B cell (primary cell): ENCODE results near the gene LRRC49. TPM values are rescaled to one million over a fixed set of nuclear protein-coding genes. Genes with fewer than 3 reads are reported as not detected.

Source experiments
- ATAC-seq: fragments of 200-7000 bp; cut with Tn5 transposase; one replicate; pipeline ENCODE4 v1.10.0; 2021; ENCODE audit warnings: low read depth, mild to moderate bottlenecking, moderate number of reproducible peaks, moderate library complexity
- CTCF ChIA-PET: fragments of 350-600 bp; sonication (Branson Sonifier 250); formaldehyde crosslinking; loops from one replicate; lab custom pipeline; 2021; ENCODE audit warnings: antibody characterized with exemption, inconsistent platforms; lab: Charles Lee
- POLR2A ChIA-PET: fragments of 350-600 bp; sonication (Branson Sonifier 250); formaldehyde crosslinking; loops from one replicate; lab custom pipeline; 2021; ENCODE audit warnings: antibody characterized with exemption; lab: Charles Lee
- DNase-seq: peaks from one replicate; pipeline ENCODE4 v3.0.0; 2013
- H2AFZ ChIP-seq: 2 replicates; pipeline ENCODE4 v1.6.1; 2012; ENCODE audit warnings: mild to moderate bottlenecking, low read depth, low read length; ENCODE audit not compliant: insufficient read depth, poor library complexity, severe bottlenecking
- H3K27ac ChIP-seq, 2 donors: 1 replicate in 1 of 2; 2 replicates in 1 of 2; pipeline ENCODE4 v1.5.1; 2012 to 2013; ENCODE audit warnings: low read length in 2 of 2, mild to moderate bottlenecking in 2 of 2, moderate library complexity in 1 of 2
- H3K27me3 ChIP-seq, 4 experiments: fragments of 200-600 bp in 1 of 4; sonication (generic) in 1 of 4; replicated peaks in 1 of 4; 1 replicate in 2 of 4; 2 replicates in 2 of 4; pipeline versions ENCODE4 v1.6.1 to v1.7.0; 2013 to 2016; ENCODE audit warnings: low read length in 3 of 4, mild to moderate bottlenecking in 2 of 4, mixed read lengths in 1 of 4, moderate library complexity in 1 of 4; ENCODE audit not compliant: insufficient read depth in 4 of 4, control insufficient read depth in 3 of 4; ENCODE audit errors: control extremely low read depth in 1 of 4
- H3K36me3 ChIP-seq, 2 experiments: replicated peaks in 1 of 2; 1 replicate in 1 of 2; 2 replicates in 1 of 2; pipeline versions ENCODE4 v1.6.1 to v1.7.1; 2013; ENCODE audit warnings: low read length in 1 of 2; ENCODE audit not compliant: insufficient read depth in 2 of 2, control insufficient read depth in 1 of 2; ENCODE audit errors: control extremely low read depth in 1 of 2, extremely low read depth in 1 of 2
- H3K4me1 ChIP-seq, 2 donors: fragments of 200-600 bp in 1 of 2; sonication (generic) in 1 of 2; 1 replicate in 1 of 2; 2 replicates in 1 of 2; pipeline versions ENCODE4 v1.5.1 to v1.6.1; 2013 to 2017; ENCODE audit warnings: low read length in 2 of 2; ENCODE audit not compliant: control insufficient read depth in 2 of 2, insufficient read depth in 2 of 2
- H3K4me2 ChIP-seq: replicated peaks from 2 replicates; pipeline ENCODE3; 2012; ENCODE audit warnings: mild to moderate bottlenecking, low read depth, low read length; ENCODE audit not compliant: poor library complexity, severe bottlenecking
- H3K4me3 ChIP-seq, 5 experiments: fragments of 200-600 bp in 1 of 5; sonication (generic) in 1 of 5; 1 replicate in 3 of 5; 2 replicates in 2 of 5; pipeline versions ENCODE4 v1.5.1 to v1.7.0; 2011 to 2016; ENCODE audit warnings: low read length in 4 of 5, mild to moderate bottlenecking in 4 of 5, low read depth in 2 of 5, control low read depth in 1 of 5, moderate library complexity in 1 of 5; ENCODE audit not compliant: insufficient read depth in 1 of 5; ENCODE audit errors: control extremely low read depth in 1 of 5, extremely low read depth in 1 of 5
- H3K79me2 ChIP-seq: fragments of 200-600 bp; sonication (generic); one replicate; pipeline ENCODE4 v1.6.0; 2016; ENCODE audit warnings: low read length; ENCODE audit not compliant: control insufficient read depth, insufficient read depth
- H3K9ac ChIP-seq: fragments of 200-600 bp; sonication (generic); 2 replicates; pipeline ENCODE4 v1.6.1; 2017; ENCODE audit warnings: mild to moderate bottlenecking, low read length, moderate library complexity
- H3K9me3 ChIP-seq, 3 donors: one replicate each; pipeline versions ENCODE4 v1.6.1 to v1.7.1; 2013; ENCODE audit warnings: low read length in 2 of 3; ENCODE audit not compliant: control insufficient read depth in 2 of 3, insufficient read depth in 1 of 3; ENCODE audit errors: control extremely low read depth in 1 of 3
- H4K20me1 ChIP-seq: 2 replicates; pipeline ENCODE4 v1.6.0; 2012; ENCODE audit warnings: mild to moderate bottlenecking, low read length; ENCODE audit not compliant: insufficient read depth, control insufficient read depth, poor library complexity, severe bottlenecking
- H3K27ac Mint-ChIP-seq: one replicate; pipeline ENCODE4 v1.8.0; 2021; ENCODE audit warnings: mixed read lengths
- H3K27me3 Mint-ChIP-seq: one replicate; pipeline ENCODE4 v1.8.0; 2021; ENCODE audit warnings: mixed read lengths
- H3K4me1 Mint-ChIP-seq: one replicate; pipeline ENCODE4 v1.8.0; 2021; ENCODE audit warnings: mixed read lengths
- H3K4me3 Mint-ChIP-seq: one replicate; pipeline ENCODE4 v1.8.0; 2021; ENCODE audit warnings: mixed read lengths
- H3K9me3 Mint-ChIP-seq: one replicate; pipeline ENCODE4 v1.8.0; 2022; ENCODE audit warnings: mixed read lengths; ENCODE audit not compliant: insufficient read depth
- EZH2 ChIP-seq: IDR thresholded peaks from 2 replicates; pipeline ENCODE4 v1.6.1; 2012; ENCODE audit warnings: borderline replicate concordance, low read depth, mild to moderate bottlenecking, moderate library complexity, low read length; ENCODE audit not compliant: insufficient read depth, poor library complexity, severe bottlenecking
- whole genome bisulfite sequencing: methylation state at CpG from one replicate; pipeline ENCODE4 v1.1.5; 2013; ENCODE audit warnings: missing lambda C conversion rate; ENCODE audit not compliant: insufficient coverage; 5-methylcytosine and 5-hydroxymethylcytosine counted together
- intact Hi-C: fragments of 100-400 bp; cut with micrococcal nuclease; formaldehyde crosslinking; loops from one replicate; pipeline ENCODE4 v1.10.0; 2022
- polyA plus RNA-seq: library from polyadenylated mRNA; depleted of rRNA; stranded (reverse); fragments of >200 nt; gene quantifications from 2 replicates; pipeline ENCODE4 v1.2.3, GENCODE V29; 2012
- total RNA-seq, 2 donors: library from RNA; stranded (reverse); fragments of 120-200 nt in 1 of 2; gene quantifications; 1 replicate in 1 of 2; 2 replicates in 1 of 2; pipeline versions ENCODE4 v1.2.3 to v1.2.4, GENCODE V29; 2013 to 2022
- TF ChIP-seq, protein P1 (sequence below): fragments of 200-600 bp; IDR thresholded peaks from one replicate; pipeline ENCODE4 v1.8.0; 2022; ENCODE audit warnings: antibody characterized with exemption, mild to moderate bottlenecking

Gene LRRC49
- total and polyA plus RNA-seq, 2 donors (not counting 1 experiment from before 2014, with no cell fraction given): 0.22 to 1.4 TPM

DNA sequence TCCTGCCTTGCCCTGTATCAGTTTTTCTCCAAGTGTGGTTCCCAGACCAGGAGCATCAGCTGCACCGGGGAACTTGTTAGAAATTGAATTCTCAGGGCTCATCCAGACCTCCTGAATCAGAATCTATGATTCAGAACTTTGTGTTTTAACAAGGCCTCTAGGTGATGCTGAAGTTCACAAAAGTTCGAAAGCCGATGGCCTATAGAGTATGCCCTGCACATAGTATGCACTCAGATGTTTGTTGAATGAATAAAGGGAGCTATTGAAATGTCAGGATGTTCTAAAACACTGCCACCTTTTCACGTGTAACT, 38.0 kb upstream of the LRRC49 start:
- Mint-ChIP-seq H3K27me3 (peaks cover 56% of the 10 kb centered on the region), H3K4me3 (peak overlapping the region; percentile 82), H3K27ac (no peak overlapping the region), H3K4me1 (peaks cover 11% of the 10 kb centered on the region), H3K9me3 (no peaks in the 10 kb centered on the region)
- Histone ChIP-seq H3K27ac (no peak overlapping the region), H3K79me2 (no peaks in the 10 kb centered on the region), H3K4me1 (peaks cover 0 to 9% of the 10 kb centered on the region in 2 donors), H3K36me3 (no peaks in the 10 kb centered on the region), H4K20me1 (no peaks in the 10 kb centered on the region), H3K4me2 (peak overlapping the region; percentile 73), H3K9ac (no peak overlapping the region), H3K27me3 (peaks cover 0 to 24% (median 18%) of the 10 kb centered on the region in 4 experiments), H3K4me3 (no peak overlapping the region), H2AFZ (no peak overlapping the region), H3K9me3 (peaks cover 0 to 2% (median 0%) of the 10 kb centered on the region in 3 donors)
- POLR2A ChIA-PET: no interaction called here
- no peak for TF ChIP-seq EZH2
- TF ChIP-seq, protein P1, sequence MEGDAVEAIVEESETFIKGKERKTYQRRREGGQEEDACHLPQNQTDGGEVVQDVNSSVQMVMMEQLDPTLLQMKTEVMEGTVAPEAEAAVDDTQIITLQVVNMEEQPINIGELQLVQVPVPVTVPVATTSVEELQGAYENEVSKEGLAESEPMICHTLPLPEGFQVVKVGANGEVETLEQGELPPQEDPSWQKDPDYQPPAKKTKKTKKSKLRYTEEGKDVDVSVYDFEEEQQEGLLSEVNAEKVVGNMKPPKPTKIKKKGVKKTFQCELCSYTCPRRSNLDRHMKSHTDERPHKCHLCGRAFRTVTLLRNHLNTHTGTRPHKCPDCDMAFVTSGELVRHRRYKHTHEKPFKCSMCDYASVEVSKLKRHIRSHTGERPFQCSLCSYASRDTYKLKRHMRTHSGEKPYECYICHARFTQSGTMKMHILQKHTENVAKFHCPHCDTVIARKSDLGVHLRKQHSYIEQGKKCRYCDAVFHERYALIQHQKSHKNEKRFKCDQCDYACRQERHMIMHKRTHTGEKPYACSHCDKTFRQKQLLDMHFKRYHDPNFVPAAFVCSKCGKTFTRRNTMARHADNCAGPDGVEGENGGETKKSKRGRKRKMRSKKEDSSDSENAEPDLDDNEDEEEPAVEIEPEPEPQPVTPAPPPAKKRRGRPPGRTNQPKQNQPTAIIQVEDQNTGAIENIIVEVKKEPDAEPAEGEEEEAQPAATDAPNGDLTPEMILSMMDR: no peak
- no peak for ATAC-seq
- intact Hi-C loops: no loop called here
- CTCF ChIA-PET: no interaction called here
- no peak for DNase-seq
- 66% methylated on average over 4 of the region's 4 CpGs for WGBS

DNA sequence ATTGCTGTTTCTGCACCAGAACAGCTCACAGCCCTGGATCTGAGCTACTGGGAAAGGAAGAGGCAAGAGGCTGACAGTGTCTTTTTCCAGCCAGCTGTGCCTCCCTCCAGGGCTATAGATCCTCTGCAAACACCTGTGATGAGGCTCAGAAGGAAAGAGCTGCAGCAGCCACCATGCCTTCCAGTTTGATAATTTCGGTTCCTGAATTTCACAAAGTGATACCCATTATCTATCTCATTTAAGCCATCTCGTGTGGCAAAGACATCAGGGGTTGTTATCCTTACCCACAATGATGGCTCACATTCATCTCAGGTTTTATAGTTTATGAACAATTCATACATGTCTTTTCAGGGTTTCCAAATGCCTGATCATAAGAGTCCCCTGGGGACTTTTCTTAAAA, 36.9 kb upstream of the LRRC49 start:
- no peak overlapping the region for H3K27ac Mint-ChIP-seq
- no peaks in the 10 kb centered on the region for H3K79me2 ChIP-seq
- no peak overlapping the region for H3K9ac ChIP-seq
- intact Hi-C loops: no loop called here
- H3K27me3 ChIP-seq: peaks cover 0 to 24% (median 13%) of the 10 kb centered on the region in 4 experiments
- ChIA-PET POLR2A (no interaction called here), CTCF (no interaction called here)
- H3K27ac ChIP-seq: no peak overlapping the region
- DNase-seq: no peak
- no peak for ATAC-seq
- no peak overlapping the region for H3K4me2 ChIP-seq
- H4K20me1 ChIP-seq: no peaks in the 10 kb centered on the region
- peaks cover 11% of the 10 kb centered on the region for H3K4me1 Mint-ChIP-seq
- peaks cover 0 to 2% (median 0%) of the 10 kb centered on the region in 3 donors for H3K9me3 ChIP-seq
- no peak overlapping the region for H3K4me3 Mint-ChIP-seq
- H3K4me1 ChIP-seq: peaks cover 0 to 9% of the 10 kb centered on the region in 2 donors
- H3K27me3 Mint-ChIP-seq: peaks cover 50% of the 10 kb centered on the region
- WGBS: 63% methylated on average over 1 of the region's 2 CpGs
- H3K36me3 ChIP-seq: no peaks in the 10 kb centered on the region
- no peaks in the 10 kb centered on the region for H3K9me3 Mint-ChIP-seq
- H3K4me3 ChIP-seq: no peak overlapping the region
- TF ChIP-seq EZH2: no peak
- TF ChIP-seq, protein P1: no peak
- H2AFZ ChIP-seq: no peak overlapping the region
